Activated CD8-positive, alpha-beta memory T cell treated with anti-CD3 and anti-CD28 coated beads, Interleukin-2, amount 50 U/mL, for 1 hour (primary cell): ENCODE measurements around the gene TTC36.
A peak's percentile ranks its signal among the peaks of the same experiment; 100 is the strongest.
"Not testable (repeated sequence)": the region's sequence is repeated elsewhere in the genome, so short reads cannot be mapped to it uniquely, and the experiment has no call there.

ENCODE experiments used
- DNase-seq: peaks from one replicate; pipeline ENCODE4 v3.0.0-alpha.2; 2020; ENCODE audit errors: extremely low read depth

The TTC36 gene, protein sequence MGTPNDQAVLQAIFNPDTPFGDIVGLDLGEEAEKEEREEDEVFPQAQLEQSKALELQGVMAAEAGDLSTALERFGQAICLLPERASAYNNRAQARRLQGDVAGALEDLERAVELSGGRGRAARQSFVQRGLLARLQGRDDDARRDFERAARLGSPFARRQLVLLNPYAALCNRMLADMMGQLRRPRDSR

DNA sequence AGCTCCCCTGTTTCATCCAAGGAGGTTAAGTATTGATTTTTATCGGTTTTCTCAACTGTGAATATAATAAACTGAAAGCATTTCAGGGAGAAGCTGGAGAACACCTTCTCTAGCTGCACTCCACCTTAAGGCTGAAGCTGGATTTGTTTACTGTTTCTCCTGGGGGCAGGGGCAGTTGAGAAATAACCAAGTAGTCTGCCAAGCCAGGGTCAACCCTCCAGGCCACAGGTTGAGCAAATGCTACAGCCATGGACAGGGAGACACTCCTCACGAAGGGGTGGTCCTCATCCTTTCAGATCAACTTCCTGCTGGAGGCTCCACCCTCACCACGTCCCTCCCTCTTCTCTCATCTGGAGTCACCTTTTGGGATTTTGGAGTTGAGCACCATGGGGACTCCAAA lies at the start of gene TTC36:
Gene TTC36, plus strand, starts transcription at position 366 of the 400 bp plus-strand sequence. Its CDS starts 21 bp downstream, at position 387.
- DNase-seq = no peak

DNA sequence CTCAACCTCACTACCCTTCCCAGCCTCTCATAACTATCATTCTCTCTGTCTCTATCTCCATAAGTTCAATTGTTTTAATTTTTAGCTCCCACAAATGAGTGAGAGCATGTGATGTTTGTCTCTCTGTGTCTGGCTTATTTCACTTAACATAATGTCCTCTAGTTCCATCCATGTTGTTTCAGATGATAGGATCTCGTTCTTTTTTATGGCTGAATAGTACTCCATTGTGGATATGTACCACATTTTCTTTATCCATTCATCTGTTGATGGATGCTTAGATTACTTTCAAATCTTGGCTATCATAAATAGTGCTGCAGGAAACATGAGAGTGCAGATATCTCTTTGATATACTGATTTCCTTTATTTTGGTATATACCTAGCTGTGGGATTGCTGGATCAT lies 46.0 kb upstream of the TTC36 start:
- not testable (repeated sequence) for DNase-seq

GRCh38 chr11:118484405-118484804 lies 42.9 kb upstream of the TTC36 start:
- DNase-seq = no peak

DNA sequence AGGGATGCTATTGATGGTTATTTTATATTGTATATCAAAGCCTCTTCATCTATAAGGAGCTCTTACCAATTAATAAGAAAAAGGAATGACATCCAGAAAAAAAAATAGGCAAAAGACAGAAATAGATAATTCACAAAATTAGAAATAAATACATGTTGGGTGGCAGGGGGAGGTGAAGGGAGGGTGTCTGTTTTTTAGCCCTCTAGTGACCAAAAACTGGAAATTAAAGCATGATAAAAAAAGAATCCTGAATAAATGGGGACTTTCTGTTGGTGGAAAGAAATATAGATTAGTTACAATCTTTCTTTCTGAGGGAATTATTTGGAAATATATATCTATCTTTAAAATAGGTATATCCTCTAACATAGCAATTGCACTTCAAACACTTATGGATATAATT lies 42.0 kb upstream of the TTC36 start:
- no peak for DNase-seq

GRCh38 chr11:118488480-118489109 lies 38.7 kb upstream of the TTC36 start:
- DNase-seq = peak; percentile 65

DNA sequence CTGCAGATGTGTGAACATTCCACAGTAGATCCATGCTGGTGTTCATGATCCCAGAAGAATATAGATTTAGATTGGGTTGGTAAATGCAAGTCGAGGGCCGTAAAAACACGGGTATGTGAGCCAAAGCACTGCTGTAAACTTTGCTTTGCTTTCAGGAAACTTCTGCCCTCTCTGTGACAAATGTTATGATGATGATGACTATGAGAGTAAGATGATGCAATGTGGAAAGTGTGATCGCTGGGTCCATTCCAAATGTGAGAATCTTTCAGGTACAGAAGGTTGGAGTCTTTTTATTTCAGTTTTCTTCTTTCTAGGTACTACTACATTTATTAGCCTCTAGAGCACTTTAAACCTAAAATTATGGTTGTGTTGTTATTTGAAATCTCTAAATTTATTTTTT lies 36.2 kb upstream of the TTC36 start:
- no peak for DNase-seq

DNA sequence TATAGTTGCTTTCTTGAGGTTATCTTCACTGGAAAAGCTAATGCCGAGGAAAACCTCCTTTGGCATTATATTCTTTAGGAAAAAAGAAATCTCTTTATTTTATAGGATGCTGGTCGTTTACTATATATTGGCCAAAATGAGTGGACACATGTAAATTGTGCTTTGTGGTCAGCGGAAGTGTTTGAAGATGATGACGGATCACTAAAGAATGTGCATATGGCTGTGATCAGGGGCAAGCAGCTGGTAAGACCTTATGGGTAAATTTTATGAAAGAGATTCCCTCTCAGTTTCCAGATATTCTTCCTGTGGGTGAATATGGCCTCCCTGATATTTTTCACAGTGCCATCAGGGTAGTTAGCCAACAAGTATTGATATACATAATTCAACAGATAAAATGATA lies 29.4 kb upstream of the TTC36 start:
- DNase-seq = no peak

- DNase-seq = no peak
These were observed 24.1 kb upstream of the TTC36 start for GRCh38 chr11:118503216-118503615.

DNA sequence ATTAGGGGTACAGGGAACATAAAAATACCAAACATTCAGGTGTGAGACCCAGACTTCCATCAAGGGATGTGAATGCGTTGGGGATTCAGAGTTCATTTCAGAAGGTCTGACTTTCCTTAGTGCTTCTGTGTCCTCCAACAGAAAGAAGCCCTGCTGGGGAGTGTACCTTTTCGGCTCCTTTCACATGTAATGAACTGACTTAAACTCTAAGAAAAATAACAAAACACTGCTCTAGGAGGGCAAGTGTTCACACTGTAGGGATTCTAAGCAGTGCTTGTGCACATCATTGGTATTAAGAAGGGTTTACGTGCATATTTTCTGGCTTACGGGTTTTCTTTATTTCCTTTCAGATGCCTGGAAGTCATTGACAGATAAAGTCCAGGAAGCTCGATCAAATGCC lies 15.7 kb upstream of the TTC36 start:
- DNase-seq = no peak

- DNase-seq = no peak
These were observed 13.2 kb upstream of the TTC36 start for GRCh38 chr11:118514103-118514502.

GRCh38 chr11:118519549-118519948 lies 7.7 kb upstream of the TTC36 start:
- no peak for DNase-seq

DNA sequence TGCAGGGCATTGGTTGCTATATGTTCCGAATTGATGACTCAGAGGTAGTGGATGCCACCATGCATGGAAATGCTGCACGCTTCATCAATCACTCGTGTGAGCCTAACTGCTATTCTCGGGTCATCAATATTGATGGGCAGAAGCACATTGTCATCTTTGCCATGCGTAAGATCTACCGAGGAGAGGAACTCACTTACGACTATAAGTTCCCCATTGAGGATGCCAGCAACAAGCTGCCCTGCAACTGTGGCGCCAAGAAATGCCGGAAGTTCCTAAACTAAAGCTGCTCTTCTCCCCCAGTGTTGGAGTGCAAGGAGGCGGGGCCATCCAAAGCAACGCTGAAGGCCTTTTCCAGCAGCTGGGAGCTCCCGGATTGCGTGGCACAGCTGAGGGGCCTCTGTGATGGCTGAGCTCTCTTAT lies 5.4 kb upstream of the TTC36 start:
- no peak for DNase-seq

DNA sequence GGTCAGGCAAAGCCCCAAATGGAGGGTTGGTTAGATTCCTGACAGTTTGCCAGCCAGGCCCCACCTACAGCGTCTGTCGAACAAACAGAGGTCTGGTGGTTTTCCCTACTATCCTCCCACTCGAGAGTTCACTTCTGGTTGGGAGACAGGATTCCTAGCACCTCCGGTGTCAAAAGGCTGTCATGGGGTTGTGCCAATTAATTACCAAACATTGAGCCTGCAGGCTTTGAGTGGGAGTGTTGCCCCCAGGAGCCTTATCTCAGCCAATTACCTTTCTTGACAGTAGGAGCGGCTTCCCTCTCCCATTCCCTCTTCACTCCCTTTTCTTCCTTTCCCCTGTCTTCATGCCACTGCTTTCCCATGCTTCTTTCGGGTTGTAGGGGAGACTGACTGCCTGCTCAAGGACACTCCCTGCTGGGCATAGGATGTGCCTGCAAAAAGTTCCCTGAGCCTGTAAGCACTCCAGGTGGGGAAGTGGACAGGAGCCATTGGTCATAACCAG lies 4.7 kb upstream of the TTC36 start:
- DNase-seq = no peak

DNA sequence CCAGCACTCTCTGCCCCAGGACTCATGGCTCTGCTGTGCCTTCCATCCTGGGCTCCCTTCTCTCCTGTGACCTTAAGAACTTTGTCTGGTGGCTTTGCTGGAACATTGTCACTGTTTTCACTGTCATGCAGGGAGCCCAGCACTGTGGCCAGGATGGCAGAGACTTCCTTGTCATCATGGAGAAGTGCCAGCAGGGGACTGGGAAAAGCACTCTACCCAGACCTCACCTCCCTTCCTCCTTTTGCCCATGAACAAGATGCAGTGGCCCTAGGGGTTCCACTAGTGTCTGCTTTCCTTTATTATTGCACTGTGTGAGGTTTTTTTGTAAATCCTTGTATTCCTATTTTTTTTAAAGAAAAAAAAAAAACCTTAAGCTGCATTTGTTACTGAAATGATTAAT lies 2.9 kb upstream of the TTC36 start:
- DNase-seq = no peak

GRCh38 chr11:118524757-118525470 lies 2.4 kb upstream of the TTC36 start:
- DNase-seq = no peak

DNA sequence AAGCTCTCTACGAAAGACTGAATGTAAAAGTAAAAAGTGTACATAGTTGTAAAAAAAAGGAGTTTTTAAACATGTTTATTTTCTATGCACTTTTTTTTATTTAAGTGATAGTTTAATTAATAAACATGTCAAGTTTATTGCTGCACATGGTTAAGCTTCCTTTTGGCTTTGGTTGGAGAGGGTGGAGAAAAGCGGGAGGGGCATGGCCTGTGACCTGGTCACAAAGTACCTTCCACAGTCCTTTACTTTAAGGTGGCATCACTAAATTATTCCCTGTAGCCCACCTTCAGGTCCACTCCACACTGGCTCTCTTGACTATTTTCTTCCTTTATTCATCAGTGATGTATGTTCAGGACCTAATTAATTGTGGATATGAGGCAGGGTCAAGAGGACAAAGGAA lies 586 bp upstream of the TTC36 start:
- no peak for DNase-seq

DNA sequence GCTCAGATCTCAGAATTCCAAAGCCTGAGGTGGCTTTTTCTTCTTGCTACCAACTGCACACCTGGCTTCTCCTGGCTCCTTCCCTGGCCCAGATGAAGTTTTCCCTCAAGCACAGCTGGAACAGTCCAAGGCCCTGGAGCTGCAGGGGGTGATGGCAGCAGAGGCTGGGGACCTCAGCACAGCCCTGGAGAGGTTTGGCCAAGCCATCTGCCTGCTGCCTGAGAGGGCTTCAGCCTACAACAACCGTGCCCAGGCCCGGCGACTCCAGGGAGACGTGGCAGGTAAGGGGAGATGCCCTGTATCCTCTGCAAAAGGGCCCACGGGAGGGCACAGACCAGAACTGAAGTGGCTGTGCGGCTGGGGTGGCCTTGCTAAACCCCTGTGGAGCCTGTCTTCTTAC lies 1.2 kb downstream of the TTC36 start:
- DNase-seq = no peak

DNA sequence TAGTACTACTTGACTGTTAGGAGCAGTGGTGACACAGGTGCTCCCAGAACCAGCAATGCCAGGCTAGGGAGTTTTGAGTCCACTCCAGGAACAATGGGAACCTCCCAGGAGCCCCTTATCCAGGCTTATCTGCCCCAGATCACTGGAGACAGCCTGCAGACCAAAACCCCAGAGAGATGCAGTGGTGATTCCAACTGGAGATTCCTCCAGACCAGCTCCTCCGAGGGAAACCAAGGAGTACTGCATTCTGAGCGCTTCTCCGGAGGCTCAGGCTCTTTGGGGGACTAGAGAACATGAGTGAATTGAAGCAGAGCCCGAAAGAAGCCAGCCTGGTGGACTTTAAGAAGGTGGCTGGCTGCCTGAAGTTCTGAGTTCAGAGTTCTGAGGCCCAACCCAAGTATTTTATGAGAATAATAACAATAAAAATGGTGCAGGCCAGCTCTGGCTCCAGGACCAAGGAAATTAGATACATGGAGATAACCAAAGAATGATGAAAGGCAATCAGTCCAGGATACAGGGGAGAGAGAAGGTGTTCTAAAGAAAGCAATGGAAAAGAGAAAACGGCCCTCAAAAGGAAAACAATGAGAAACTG lies 2.4 kb downstream of the TTC36 start:
- DNase-seq = no peak

DNA sequence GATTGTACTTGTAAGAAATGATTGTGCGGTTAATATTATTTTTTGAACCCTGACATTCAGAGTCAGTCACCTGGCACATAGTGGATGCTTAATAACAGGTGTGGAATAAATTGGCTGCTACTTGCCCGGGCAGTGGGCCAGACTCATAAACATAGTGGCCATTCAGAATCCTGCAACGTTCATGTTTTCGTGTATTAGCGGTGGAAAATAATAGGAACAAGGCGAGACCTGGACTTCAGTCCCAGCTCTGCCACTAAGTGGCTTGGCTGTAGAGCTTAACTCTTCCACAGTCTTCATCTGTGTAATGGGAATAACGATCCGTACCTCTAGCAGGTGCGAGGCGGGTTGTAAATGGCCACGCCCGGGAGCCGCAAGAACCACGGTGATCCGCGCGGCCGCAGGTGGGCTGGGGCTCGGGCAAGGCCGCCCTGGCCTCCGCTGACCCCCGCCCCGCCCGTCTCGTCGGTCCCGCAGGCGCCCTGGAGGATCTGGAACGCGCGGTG lies 3.0 kb downstream of the TTC36 start:
- DNase-seq = no peak

- DNase-seq = no peak
These were observed 3.7 kb downstream of the TTC36 start, which contains the start of gene TMEM25 for GRCh38 chr11:118530683-118531596. TSS of gene TMEM25 (plus strand) at chr11:118531192. CDS start at chr11:118531802, 610 bp downstream.

DNA sequence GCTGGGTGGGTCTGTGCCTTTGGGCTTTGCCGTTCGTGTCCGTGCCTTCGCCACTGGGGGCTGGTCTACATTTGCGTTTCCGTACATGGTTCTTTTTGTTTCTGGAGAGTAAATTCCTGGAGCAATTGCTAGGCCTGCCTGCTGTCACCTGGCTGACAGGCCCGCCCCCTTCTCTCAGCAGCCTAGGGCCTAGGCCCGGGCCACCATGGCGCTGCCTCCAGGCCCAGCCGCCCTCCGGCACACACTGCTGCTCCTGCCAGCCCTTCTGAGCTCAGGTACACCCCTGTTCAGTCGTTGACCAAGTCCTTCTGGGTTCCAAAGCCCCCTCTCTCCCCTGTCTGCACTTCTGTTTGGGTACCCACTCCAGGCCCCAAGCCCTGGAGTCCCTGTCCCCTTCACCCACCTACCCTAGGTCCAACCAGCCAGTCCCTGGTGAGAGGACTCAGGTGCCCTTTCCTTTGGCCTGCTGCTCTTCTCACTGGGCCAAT lies 4.4 kb downstream of the TTC36 start:
- no peak for DNase-seq
